GM19025 (cell line): ENCODE data around the gene HS2ST1.
"Not testable (repeated sequence)": the region's sequence is repeated elsewhere in the genome, so short reads cannot be mapped to it uniquely, and the experiment has no call there.

Source experiments
- ATAC-seq: cut with Tn5 transposase; IDR thresholded peaks from one replicate; pipeline ENCODE4 v1.9.1; 2021; ENCODE audit warnings: mild to moderate bottlenecking, low read depth, moderate library complexity; ENCODE audit not compliant: unreplicated experiment

The HS2ST1 gene

DNA sequence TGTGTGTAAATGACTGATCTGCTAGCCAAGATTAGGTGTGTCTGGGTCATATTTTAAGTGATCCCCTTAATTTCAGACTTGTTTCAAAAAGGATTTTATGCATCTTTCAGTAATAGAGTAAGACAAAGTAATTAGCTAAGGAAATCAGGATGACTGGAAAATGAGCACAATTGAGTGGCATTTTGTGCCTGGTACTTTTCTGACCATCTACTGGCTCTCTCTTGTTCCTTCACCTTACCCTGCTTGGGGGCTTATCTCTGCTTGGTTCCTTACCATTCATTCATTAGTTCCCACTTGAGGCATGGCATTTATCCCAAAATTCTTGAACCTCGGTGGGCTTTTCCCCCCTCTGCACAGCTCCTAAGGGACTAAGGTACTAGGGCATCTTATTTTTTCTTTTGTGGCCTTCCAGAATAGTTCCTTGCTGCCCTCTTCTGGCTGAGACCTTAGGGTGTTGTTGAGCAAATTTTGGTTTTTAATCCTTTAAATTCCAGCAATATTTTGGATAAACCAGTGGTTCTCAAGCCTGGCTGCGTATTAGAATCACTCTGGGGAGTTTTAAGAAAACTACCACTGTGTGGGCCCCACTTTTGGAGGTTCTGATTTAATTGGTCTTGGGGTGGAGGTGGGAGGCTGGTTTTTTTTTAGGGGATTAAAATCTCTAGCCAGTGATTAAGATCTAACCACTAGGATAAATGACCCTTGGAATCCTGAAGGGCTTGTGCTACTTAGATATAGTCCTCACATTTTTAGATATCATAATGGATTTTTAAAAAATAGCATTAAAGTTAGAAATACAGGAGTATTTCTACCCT lies 50.8 kb downstream of the HS2ST1 start:
- ATAC-seq, result no peak

DNA sequence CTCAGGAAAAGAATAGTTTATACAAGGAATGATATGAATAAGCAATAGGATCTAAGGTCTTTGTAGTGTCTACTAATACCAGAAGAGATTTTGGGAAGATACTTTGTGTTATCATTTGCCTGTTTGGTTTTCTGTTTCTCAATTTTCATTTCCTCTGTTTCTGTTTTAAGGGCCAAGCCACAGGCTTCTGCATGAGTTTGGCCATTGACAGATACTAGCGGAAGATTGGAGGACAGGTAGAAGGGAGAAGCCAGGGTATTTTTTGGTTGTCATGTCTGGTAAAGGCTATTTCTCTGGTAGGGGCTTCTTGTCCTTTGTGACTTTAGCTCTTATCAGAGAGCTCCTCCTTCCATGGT lies 51.4 kb downstream of the HS2ST1 start:
- ATAC-seq, result no peak

DNA sequence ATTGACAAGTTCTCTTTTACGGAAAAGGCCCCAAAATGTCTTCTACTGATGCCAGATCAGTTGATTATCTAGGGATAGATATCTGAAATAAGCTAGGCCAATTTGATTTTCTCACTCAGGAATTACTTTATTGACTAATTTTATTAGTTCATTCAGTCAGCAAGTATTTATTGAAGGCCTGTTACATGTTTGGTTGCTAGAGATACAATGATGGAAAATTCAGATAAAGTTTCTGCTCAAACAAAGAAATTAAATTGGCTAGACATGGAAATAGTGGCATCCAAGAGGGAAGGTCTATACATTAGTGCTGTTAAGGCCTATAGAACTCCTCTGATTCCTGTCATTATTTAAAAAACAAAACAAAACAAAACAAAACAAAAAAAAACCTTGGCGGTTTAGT lies 56.5 kb downstream of the HS2ST1 start:
- ATAC-seq, result no peak

DNA sequence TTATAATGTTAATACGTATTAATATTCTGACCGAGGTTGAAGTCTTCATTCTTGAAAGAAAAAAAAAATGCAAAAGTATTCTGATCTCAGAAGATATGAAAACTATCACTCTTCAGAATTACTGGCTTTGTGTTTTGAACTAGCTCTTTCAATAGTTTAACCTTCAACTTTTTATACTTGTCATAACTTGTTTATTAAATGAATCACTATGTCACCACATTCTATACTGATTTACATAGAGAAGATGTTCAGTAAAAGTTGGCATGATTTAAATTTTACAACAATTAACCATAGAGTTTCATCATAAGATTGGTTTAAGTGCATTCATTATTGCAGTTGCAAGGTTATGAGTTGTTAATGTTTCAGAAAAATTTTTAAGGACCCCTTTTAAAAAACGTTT lies 57.3 kb downstream of the HS2ST1 start:
- no peak for ATAC-seq

DNA sequence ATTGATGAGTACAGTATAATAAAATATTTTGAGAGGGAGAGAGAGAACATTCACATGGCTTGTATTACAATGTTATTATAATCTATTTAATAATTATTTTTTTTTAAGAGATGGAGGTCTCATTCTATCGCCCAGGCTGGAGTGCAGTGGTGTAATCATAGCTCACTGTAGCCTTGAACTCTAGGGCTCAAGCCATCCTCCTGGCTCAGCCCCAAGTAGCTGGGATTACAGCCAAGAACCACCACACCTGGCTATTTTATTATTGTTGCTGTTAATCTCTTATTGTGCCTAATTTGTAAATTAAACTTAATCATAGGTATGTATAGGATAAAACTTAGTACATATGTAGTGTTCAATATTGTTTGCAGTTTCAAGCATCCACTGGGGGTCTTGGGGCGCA lies 57.8 kb downstream of the HS2ST1 start:
- ATAC-seq, result no peak

DNA sequence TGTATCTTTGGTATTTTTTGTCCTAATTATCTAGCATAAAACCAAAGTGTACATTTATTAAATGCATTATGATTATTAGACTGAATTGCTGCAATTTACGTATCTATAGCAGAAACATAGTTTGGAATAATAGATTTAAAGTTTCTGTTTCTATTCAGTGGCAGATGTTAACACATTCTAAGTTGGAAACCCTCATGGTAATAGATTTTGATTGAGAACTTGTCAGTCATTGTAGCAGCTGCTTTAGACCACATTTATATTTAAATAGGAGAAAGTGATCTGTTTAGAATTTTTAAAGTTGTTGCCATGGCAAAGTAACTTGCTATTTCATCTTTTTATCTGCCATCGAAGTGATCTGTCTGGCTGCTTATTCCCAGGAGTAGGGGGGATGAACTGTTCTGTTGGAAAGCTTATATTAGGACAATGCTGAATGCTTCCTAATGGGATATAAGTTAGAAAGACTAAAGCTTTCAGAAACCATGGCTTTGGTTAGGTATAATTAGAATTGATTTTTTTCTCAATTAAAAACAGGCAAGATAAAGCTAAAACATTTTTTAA lies 61.6 kb downstream of the HS2ST1 start:
- no peak for ATAC-seq

DNA sequence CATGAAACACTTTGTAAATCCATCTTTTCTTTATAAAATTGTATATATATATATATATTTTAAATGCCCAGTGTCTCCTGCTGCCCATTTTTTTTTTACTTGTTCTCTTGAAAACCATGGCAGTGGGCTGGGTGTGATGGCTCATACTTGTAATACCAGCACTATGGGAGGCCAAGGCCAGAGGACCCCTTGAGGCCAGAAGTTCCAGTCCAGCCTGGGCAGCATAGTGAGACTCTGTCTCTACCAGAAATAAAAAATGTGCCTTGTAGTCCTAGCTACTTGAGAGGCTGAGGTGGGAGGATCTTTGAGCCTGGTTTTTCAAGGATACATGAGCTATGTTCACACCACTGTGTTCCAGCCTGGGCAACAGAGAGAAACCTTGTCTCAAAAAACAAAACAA lies 62.2 kb downstream of the HS2ST1 start:
- no peak for ATAC-seq

DNA sequence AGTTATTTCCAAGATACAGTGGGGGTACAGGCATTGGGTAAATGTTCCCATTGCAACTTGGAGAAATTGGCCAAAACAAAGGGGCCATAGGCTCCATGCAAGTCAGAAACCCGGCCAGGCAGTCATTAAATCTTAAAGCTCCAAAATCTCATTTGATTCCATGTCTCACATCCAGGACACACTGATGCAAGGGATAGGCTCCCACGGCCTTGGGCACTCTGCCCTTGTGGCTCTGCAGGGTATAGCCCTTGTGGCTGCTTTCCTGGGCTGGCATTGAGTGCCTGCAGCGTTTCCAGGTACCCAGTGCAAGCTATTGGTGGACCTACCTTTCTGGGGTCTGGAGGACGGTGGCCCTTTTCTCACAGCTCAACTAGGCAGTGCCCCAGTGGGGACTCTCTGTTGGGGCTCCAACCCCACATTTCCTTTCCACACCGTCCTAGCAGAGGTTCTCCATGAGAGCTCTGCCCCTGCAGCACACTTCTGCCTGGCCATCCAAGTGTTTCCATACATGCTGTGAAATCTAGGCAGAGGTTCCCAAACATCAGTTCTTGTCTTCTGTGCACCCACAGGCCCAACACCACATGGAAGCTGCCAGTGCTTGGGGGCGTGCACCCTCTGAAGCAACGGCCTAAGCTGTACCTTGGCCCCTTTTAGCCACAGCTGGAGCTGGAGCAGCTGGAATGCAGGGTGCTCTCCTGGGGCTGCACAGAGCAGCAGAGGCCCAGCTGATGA lies 67.2 kb downstream of the HS2ST1 start:
- no peak for ATAC-seq

DNA sequence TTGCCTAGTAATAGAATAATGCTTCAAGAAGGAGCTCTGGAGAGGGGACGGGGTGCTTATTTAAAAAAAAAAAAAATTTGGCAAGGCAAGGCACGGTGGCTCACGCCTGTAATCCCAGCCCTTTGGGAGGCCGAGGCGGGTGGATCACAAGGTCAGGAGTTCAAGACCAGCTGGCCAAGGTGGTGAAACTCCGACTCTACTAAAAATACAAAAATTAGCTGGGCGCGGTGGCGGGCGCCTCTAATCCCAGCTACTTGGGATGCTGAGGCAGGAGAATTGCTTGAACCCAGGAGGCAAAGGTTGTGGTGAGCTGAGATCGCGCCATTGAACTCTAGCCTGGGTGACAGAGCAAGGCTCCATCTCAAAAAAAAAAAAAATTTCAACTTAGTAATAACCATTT lies 69.2 kb downstream of the HS2ST1 start:
- ATAC-seq, result not testable (repeated sequence)

DNA sequence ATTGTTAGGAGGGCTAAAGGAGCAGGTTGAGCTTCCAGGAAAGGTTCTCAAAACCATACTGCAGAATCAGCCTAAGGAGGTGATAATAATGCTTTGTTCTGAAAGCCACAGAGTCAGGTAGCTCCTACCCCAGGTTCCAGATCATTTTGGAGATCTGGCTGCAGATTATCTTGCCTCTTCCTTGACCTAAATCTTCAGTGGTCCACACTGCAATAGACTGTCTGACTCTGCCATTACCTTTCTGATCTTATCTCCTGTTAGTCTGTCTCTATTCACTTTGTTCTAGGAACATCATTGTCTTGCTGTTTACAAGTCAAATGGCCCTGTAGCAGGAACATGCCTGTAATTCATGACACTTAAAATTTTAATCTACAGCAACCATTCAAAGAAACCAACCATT lies 73.0 kb downstream of the HS2ST1 start:
- no peak for ATAC-seq

DNA sequence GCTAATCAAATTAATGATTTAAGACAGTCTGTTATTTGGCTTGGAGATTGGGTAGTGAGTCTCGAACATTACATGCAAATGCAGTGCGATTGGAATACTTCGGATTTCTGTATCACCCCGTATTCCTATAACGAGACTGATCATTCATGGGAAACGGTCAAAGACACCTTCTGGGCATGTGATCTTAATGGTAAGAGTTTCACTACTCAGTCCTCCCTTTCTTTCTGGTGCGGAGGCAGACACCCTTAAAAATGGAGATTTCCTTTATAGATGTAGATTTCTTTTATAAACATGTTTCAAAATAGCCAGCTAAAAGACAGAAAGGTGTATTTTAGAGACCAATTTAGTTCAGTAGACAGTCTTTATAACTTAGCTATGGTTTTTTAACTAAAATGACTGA lies 74.4 kb downstream of the HS2ST1 start:
- no peak for ATAC-seq

DNA sequence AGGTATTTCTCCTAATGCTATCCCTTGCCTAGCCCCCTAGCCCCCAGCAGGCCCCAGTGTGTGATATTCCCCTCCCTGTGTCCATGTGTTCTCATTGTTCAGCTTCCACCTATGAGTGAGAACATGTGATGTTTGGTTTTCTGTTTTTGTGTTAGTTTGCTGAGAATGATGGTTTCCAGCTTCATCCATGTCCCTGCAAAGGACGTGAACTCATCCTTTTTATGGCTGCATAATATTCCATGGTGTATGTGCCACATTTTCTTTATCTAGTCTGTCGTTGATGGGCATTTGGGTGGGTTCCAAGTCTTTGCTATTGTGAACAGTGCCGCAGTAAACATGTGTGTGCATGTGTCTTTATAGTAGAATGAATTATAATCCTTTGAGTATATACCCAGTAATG lies 75.3 kb downstream of the HS2ST1 start:
- ATAC-seq, result not testable (repeated sequence)

DNA sequence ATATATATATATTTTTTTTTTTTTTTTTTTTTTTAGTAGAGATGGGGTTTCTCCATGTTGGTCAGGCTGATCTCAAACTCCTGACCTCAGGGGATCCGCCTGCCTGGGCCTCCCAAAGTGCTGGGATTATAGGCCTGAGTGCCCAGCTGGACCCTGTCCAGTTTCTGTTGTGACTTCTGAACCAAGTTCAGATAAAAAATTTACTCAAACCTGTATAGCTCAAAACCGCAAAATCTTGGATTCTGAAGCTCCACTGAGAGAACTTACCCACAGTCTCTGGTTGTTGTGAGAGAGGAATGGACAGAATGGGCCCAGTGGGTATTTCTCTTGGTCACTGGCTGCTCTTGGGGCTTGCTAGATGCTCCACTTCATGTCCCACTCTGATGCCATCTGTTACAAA lies 76.4 kb downstream of the HS2ST1 start:
- ATAC-seq, result no peak

DNA sequence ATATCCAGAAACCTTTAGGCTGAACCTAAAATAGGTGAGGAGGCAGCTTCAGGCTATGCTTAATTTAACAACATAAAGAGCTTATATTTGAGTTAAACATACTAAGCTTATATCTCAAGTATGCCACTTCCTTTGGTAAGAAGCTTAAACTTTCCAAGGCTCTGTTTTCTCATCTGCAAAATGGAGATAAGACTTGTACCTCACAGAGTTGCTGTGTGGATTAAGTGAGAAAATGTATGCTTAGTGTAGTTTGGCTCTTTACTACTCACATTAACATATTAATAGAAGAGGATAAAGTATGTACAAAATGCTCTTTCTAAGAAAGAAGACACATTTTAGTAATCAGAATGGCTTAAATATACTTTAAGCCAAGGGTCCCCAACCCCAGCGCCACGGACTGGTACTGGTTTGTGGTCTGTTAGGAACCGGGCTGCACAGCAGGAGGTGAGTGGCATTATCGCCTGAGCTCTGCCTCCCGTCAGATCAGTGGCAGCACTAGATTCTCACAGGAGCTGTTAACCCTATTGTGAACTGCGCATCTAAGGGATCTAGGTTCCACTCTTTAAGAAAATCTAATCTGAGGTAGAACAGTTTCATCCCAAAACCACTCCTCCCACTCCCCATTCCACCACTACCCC lies 77.2 kb downstream of the HS2ST1 start:
- no peak for ATAC-seq

DNA sequence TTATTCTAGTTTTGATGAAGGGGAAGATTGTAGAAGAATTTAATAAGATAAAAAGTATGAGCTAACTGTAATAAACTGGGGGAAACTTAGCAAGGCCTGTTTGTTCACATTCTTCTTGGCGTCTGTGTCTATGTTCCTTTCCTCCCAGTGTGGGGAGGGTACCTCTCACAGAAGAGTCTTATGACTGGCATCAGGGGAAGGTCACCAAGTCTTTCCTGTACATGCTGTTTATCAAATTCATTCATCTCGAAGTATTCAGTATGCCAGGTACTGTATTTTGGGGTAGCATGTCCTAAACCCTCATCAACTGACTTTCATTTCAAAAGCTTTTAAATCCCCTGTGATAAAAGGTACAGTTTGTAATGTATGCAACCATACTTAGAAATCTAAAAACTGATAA lies 78.4 kb downstream of the HS2ST1 start:
- ATAC-seq, result no peak

DNA sequence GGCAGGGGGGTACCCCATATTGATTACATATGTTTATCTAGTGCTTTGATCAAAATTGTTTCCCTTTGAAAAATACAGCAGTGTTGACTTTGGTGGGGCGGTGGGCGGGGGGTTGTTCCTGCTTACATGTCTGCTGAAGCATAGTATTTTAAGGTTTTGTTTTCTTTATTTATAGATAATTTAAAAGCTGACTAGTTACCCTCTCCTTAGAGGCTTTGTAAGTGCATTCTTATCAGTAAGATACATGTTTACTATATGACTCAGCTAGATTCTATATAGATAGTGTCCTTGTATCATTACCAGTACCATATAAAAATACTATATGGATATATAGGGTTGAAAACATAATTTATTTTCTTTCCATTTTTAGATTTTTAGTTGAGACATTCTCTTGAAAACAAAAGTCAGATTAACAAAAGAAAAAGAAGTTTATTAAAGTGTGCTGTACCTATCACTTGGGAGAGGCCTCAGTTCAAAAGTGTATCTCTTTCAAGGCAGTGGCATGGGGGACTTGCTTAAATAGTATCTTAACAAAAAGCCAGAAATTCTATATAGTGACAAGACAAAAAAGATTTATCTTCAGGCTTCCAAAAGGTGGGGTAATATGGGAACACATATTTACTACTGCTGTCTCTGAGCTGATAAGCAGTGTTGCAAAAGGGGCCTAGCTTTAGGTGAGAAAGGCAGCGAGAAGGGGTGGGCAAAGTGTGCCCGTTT lies 79.0 kb downstream of the HS2ST1 start:
- no peak for ATAC-seq

DNA sequence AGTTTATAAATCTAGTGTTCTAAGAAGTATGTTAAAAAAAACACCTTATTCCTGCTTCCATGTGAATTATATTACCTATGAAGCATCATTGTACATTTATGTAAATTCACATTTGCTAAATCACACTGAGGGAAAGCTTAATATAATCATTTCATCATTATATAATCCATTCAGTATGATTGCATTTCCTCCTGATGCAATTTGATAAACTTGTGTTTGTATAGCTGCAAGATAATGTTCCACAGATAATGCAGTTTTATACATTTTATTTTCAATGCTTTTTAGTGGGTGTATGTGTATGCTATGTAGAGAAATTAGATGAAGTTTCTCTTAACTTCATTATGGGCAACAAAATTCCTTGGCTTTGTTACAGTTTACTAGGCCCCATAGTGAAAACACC lies 79.6 kb downstream of the HS2ST1 start:
- no peak for ATAC-seq

DNA sequence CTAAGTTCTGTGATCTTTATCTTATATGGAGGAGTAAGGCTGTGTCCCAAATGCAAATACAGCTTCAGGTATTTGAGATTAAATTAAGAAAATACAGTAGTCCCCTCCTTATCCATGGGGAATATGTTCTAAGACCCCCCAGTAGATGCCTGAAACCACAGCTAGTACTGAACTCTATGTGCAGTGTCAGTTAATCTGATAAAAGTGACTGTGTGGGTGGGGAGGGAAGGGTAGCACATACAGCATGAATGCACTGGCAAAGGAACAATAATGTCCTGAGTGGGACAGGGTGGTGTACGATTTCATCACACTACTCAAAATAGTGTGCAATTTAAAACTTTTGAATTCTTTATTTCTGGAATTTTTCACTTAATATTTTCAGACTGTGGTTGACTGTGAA lies 83.1 kb downstream of the HS2ST1 start:
- ATAC-seq, result no peak

DNA sequence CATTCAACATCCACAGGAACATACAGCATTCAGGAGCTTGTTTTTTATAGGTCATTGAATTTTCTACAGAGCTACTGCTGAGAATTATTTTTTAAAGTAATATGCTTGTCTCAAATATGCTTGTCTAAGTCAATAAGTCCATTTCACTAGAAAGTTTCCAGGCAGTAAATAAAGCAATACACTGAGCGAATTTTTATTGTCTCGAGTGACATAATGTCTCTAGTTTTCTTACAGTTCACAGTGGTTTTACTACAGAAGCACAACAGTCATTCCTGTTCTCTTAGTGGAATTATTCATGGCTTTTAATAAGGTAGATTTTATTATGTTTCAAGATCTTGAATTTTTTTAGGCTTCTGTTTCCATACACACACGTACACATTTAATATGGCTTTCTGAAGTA lies 83.8 kb downstream of the HS2ST1 start:
- ATAC-seq, result no peak

DNA sequence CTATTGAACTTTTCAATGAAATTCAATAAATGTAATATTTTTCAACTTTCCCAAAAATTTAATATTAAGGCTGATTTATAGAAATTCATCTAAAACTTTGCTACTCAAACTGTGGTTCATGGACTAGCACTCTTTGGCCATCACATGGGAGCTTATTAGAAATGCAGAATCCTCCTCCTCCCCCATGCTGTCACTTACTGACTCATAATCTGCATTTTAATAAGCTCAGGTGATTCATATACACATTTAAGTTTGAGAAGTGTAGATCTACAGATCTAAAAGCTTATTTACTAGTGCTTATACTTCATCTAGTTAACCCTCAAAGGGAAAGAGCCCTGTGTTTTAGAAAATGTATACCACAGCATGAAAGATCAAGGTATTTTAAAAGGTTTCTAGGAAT lies 84.3 kb downstream of the HS2ST1 start:
- no peak for ATAC-seq

DNA sequence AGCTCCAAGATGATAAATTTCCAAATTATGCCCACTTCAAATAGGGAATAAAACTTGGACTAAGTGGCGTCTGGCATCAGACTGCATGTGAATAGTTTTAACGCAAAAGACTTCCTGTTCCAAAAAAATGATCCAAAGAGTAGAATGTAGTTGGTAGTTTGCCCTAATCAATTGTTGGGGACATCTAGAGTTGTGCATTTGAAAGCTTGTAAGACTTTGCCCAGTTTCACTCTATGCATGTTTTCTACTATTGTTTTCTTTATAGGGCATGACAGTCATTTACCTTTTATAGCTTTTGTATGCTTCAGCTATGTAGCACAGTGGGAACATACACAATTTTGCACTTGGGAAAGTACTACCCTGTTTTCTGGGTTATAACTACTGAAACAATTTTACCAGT lies 86.0 kb downstream of the HS2ST1 start:
- ATAC-seq, result no peak
